Measurements from ENCODE around the gene SLC26A6. TPM values are rescaled to one million over a fixed set of nuclear protein-coding genes. Genes with fewer than 3 reads are reported as not detected.

The SLC26A6 gene
- total RNA-seq, 6 donors from 2014 or later = 10.5 to 66.0 (median 20.4) TPM

DNA sequence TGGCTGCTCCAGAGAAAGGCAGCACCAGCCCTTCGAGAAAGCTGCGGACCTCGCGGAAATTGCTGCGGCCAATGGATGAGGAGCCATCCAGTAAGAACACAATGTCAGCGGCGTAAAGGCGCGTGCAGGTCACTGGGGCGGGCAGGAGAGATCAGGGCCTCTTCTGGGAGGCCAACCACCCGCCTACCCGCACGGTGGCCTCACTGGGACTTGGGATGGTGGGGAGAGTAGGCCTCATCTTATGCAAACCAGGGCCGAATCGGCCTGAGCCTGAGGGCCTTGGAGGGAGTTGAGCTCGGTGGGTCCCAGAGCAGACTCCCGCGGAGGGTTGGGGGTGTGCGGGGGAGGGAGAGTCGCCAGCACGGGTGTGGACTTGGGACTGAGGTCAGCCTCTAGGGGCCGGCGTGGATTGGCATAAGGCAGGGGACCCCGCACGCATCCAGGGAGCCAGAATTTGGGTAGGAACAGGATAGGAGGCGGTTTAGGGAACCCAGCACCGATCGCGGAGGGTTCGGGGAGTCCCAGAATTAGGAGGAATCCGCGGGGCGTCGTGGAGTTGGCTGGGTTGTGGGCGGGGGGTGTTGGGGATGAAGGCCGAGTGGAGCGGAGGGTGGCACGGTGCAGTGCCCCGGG, 40.7 kb downstream of the SLC26A6 start:
- TF ChIP-seq POLR2A (IDR thresholded peaks at IDR 0.05) (no peak), POLR2AphosphoS5 (IDR thresholded peaks at IDR 0.05) (no peak), EP300 (IDR thresholded peaks at IDR 0.05) (no peak)
- TF ChIP-seq, protein P1, sequence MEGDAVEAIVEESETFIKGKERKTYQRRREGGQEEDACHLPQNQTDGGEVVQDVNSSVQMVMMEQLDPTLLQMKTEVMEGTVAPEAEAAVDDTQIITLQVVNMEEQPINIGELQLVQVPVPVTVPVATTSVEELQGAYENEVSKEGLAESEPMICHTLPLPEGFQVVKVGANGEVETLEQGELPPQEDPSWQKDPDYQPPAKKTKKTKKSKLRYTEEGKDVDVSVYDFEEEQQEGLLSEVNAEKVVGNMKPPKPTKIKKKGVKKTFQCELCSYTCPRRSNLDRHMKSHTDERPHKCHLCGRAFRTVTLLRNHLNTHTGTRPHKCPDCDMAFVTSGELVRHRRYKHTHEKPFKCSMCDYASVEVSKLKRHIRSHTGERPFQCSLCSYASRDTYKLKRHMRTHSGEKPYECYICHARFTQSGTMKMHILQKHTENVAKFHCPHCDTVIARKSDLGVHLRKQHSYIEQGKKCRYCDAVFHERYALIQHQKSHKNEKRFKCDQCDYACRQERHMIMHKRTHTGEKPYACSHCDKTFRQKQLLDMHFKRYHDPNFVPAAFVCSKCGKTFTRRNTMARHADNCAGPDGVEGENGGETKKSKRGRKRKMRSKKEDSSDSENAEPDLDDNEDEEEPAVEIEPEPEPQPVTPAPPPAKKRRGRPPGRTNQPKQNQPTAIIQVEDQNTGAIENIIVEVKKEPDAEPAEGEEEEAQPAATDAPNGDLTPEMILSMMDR (IDR thresholded peaks at IDR 0.05) = no peak
- H3K9me3 ChIP-seq = no peaks in the 10 kb centered on the region
- H3K4me1 ChIP-seq = peaks cover 7 to 18% (median 14%) of the 10 kb centered on the region in 4 donors
- peak overlapping the region in 2 of 4 donors; percentile 43 to 44 for H3K27ac ChIP-seq
- peaks cover 0 to 4% (median 0%) of the 10 kb centered on the region in 4 donors for H3K27me3 ChIP-seq
- H3K4me3 ChIP-seq = peak overlapping the region in 3 of 4 donors; percentile 12 to 39 (median 26)
- WGBS, 2 donors = 31 to 49% methylated on average over 23 to 39 of the region's 39 CpGs
- ATAC-seq (ENCODE audit: low FRiP score in 2 of 2) (no peak), DNase-seq (peak in 1 of 2 donors; percentile 65)
- peaks cover 0 to 20% (median 15%) of the 10 kb centered on the region in 4 donors for H3K36me3 ChIP-seq

GRCh38 chr3:48593337-48593736, 41.9 kb downstream of the SLC26A6 start:
- Histone ChIP-seq H3K27me3 (peaks cover 0 to 4% (median 0%) of the 10 kb centered on the region in 4 donors), H3K4me3 (no peak overlapping the region), H3K27ac (no peak overlapping the region), H3K9me3 (no peaks in the 10 kb centered on the region), H3K36me3 (peaks cover 0 to 8% (median 4%) of the 10 kb centered on the region in 4 donors), H3K4me1 (peaks cover 7 to 15% (median 13%) of the 10 kb centered on the region in 4 donors)
- WGBS, 2 donors = 73 to 97% methylated on average over 3 to 9 of the region's 9 CpGs
- no peak for DNase-seq
- ATAC-seq (ENCODE audit: low FRiP score in 2 of 2) = no peak
- TF ChIP-seq EP300 (IDR thresholded peaks at IDR 0.05) (no peak), POLR2AphosphoS5 (IDR thresholded peaks at IDR 0.05) (no peak), POLR2A (IDR thresholded peaks at IDR 0.05) (no peak)
- TF ChIP-seq, protein P1 (IDR thresholded peaks at IDR 0.05) = no peak

DNA sequence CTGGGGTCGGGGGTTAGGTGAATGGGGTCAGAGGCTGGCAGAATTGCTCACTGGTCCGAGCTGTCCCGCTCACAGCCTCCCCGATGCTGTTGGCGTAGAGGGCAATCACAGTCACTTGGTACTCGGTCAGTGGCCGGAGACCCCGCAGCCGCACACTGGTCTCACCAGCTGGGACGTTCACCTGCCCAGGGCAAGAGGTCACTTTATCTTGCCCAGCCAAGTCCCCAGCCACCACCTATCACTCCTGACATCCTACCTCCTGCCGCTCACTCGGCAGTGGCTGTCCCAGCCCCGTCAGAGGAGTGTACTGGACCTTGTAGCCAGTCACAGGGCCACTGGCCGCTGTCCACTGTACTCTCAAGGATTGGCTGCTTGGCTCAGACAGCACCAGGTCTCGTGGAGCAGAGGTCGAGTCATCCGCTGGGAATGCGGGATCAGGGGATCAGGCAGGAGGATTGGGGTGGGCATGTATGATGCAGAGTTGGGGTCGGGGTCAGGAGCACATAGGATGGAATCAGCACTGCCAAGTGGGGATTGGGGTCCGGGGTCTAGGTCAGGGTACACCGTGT, 42.7 kb downstream of the SLC26A6 start:
- H3K27me3 ChIP-seq = peaks cover 0 to 4% (median 0%) of the 10 kb centered on the region in 4 donors
- no peak overlapping the region for H3K27ac ChIP-seq
- DNase-seq (peak in 1 of 2 donors; percentile 71), ATAC-seq (ENCODE audit: low FRiP score in 2 of 2) (no peak)
- no peak overlapping the region for H3K4me3 ChIP-seq
- H3K4me1 ChIP-seq = peaks cover 7 to 15% (median 13%) of the 10 kb centered on the region in 4 donors
- TF ChIP-seq POLR2A (IDR thresholded peaks at IDR 0.05) (no peak), EP300 (IDR thresholded peaks at IDR 0.05) (no peak), POLR2AphosphoS5 (IDR thresholded peaks at IDR 0.05) (no peak)
- TF ChIP-seq, protein P1 (IDR thresholded peaks at IDR 0.05) = no peak
- H3K36me3 ChIP-seq = peaks cover 0 to under 1% (median under 1%) of the 10 kb centered on the region in 4 donors
- 89 to 91% methylated on average over 14 to 17 of the region's 21 CpGs for WGBS, 2 donors
- no peaks in the 10 kb centered on the region for H3K9me3 ChIP-seq

GRCh38 chr3:48591886-48592518, 43.3 kb downstream of the SLC26A6 start:
- H3K4me3 ChIP-seq = no peak overlapping the region
- no peak overlapping the region for H3K27ac ChIP-seq
- WGBS, 2 donors = 91% methylated on average over 9 to 19 of the region's 22 CpGs
- DNase-seq = peak in 1 of 2 donors; percentile 56
- TF ChIP-seq POLR2A (IDR thresholded peaks at IDR 0.05) = no peak
- TF ChIP-seq, protein P1 (IDR thresholded peaks at IDR 0.05) = no peak
- H3K27me3 ChIP-seq = peaks cover 0 to 4% (median 0%) of the 10 kb centered on the region in 4 donors
- no peak for ATAC-seq (ENCODE audit: low FRiP score in 2 of 2)
- H3K36me3 ChIP-seq = no peaks in the 10 kb centered on the region
- peaks cover 7 to 15% (median 13%) of the 10 kb centered on the region in 4 donors for H3K4me1 ChIP-seq
- H3K9me3 ChIP-seq = no peaks in the 10 kb centered on the region

Measured in upper lobe of left lung (tissue), 6 donors.